ENCODE data around the gene RBPJL. TPM values are rescaled to one million over a fixed set of nuclear protein-coding genes. Genes with fewer than 3 reads are reported as not detected.

RBPJL gene
- total RNA-seq, 1 experiment from 2014 or later, result not detected

- no peak overlapping the region for H3K4me3 Mint-ChIP-seq (ENCODE audit: low read depth, unreplicated experiment)
- DNase-seq, result no peak
- no peak overlapping the region for H3K27ac Mint-ChIP-seq (ENCODE audit: unreplicated experiment)
- H3K27me3 Mint-ChIP-seq (ENCODE audit: unreplicated experiment), result peaks cover 97% of the 10 kb centered on the region
- intact Hi-C loops (cut with micrococcal nuclease; ENCODE audit: unreplicated experiment), result no loop called here
- no peaks in the 10 kb centered on the region for H3K9me3 Mint-ChIP-seq (ENCODE audit: low read depth, unreplicated experiment)
- H3K4me1 Mint-ChIP-seq (ENCODE audit: low read depth, unreplicated experiment), result no peaks in the 10 kb centered on the region
- CTCF ChIA-PET, result interaction anchor here (0.6 to 3.8 kb wide), 6 partner anchors 10 to 198 kb away, joined by 3 to 22 read pairs (median 4); no protein-coding TSS in a partner anchor
- TF ChIP-seq, protein P1, sequence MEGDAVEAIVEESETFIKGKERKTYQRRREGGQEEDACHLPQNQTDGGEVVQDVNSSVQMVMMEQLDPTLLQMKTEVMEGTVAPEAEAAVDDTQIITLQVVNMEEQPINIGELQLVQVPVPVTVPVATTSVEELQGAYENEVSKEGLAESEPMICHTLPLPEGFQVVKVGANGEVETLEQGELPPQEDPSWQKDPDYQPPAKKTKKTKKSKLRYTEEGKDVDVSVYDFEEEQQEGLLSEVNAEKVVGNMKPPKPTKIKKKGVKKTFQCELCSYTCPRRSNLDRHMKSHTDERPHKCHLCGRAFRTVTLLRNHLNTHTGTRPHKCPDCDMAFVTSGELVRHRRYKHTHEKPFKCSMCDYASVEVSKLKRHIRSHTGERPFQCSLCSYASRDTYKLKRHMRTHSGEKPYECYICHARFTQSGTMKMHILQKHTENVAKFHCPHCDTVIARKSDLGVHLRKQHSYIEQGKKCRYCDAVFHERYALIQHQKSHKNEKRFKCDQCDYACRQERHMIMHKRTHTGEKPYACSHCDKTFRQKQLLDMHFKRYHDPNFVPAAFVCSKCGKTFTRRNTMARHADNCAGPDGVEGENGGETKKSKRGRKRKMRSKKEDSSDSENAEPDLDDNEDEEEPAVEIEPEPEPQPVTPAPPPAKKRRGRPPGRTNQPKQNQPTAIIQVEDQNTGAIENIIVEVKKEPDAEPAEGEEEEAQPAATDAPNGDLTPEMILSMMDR (IDR thresholded peaks at IDR 0.05; ENCODE audit: unreplicated experiment), result no peak
- no TSS peak for BruUV-seq (replicated peaks)
- H3K36me3 Mint-ChIP-seq (ENCODE audit: insufficient read depth, unreplicated experiment), result no peaks in the 10 kb centered on the region
Observed at GRCh38 chr20:45313065-45313695, 6.5 kb downstream of the RBPJL start.

GRCh38 chr20:45313943-45314342, 7.3 kb downstream of the RBPJL start:
- intact Hi-C loops (cut with micrococcal nuclease; ENCODE audit: unreplicated experiment), result no loop called here
- Mint-ChIP-seq H3K27ac (ENCODE audit: unreplicated experiment) (no peak overlapping the region), H3K27me3 (ENCODE audit: unreplicated experiment) (peaks cover 97% of the 10 kb centered on the region)

DNA sequence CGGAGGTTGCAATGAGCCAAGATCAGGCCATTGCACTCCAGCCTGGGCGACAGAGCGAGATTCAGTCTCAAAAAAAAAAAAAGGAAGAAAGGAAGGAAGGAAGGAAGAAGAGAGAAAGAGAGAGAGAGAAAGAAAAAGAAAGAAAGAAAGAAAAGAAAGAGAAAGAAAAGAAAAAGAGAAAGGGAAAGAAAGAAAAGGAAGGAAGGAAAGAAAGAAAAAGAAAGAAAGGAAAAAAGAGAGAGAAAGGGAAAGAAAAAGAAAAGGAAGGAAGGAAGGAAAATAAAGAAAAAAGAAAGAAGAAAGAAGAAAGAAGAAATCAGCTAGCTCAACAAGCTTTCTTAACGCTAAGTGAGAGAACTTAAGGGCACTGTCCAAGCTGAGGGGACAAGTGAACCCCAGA, 9.0 kb downstream of the RBPJL start:
- no TSS peak for BruUV-seq (replicated peaks)
- Mint-ChIP-seq H3K27me3 (ENCODE audit: unreplicated experiment) (peaks cover 87% of the 10 kb centered on the region), H3K9me3 (ENCODE audit: low read depth, unreplicated experiment) (no peaks in the 10 kb centered on the region), H3K4me3 (ENCODE audit: low read depth, unreplicated experiment) (no peak overlapping the region), H3K4me1 (ENCODE audit: low read depth, unreplicated experiment) (no peaks in the 10 kb centered on the region), H3K36me3 (ENCODE audit: insufficient read depth, unreplicated experiment) (no peaks in the 10 kb centered on the region), H3K27ac (ENCODE audit: unreplicated experiment) (no peak overlapping the region)
- TF ChIP-seq, protein P1 (IDR thresholded peaks at IDR 0.05; ENCODE audit: unreplicated experiment), result no peak
- DNase-seq, result no peak
- CTCF ChIA-PET, result interaction anchor here (0.6 to 0.9 kb wide), 6 partner anchors 16 to 913 kb away, joined by 3 to 6 read pairs (median 4); no protein-coding TSS in a partner anchor
- intact Hi-C loops (cut with micrococcal nuclease; ENCODE audit: unreplicated experiment), result no loop called here

More at GRCh38 chr20:45313943-45314342, 7.3 kb downstream of the RBPJL start:
- H3K4me1 Mint-ChIP-seq (ENCODE audit: low read depth, unreplicated experiment), result no peaks in the 10 kb centered on the region
- CTCF ChIA-PET, result interaction anchor here (1.0 to 3.8 kb wide), 2 partner anchors 20 to 92 kb away, joined by 3 to 22 read pairs; no protein-coding TSS in a partner anchor
- H3K9me3 Mint-ChIP-seq (ENCODE audit: low read depth, unreplicated experiment), result no peaks in the 10 kb centered on the region
- TF ChIP-seq, protein P1 (IDR thresholded peaks at IDR 0.05; ENCODE audit: unreplicated experiment), result no peak
- DNase-seq, result no peak
- H3K36me3 Mint-ChIP-seq (ENCODE audit: insufficient read depth, unreplicated experiment), result no peaks in the 10 kb centered on the region
- H3K4me3 Mint-ChIP-seq (ENCODE audit: low read depth, unreplicated experiment), result no peak overlapping the region
- BruUV-seq (replicated peaks), result no TSS peak

DNA sequence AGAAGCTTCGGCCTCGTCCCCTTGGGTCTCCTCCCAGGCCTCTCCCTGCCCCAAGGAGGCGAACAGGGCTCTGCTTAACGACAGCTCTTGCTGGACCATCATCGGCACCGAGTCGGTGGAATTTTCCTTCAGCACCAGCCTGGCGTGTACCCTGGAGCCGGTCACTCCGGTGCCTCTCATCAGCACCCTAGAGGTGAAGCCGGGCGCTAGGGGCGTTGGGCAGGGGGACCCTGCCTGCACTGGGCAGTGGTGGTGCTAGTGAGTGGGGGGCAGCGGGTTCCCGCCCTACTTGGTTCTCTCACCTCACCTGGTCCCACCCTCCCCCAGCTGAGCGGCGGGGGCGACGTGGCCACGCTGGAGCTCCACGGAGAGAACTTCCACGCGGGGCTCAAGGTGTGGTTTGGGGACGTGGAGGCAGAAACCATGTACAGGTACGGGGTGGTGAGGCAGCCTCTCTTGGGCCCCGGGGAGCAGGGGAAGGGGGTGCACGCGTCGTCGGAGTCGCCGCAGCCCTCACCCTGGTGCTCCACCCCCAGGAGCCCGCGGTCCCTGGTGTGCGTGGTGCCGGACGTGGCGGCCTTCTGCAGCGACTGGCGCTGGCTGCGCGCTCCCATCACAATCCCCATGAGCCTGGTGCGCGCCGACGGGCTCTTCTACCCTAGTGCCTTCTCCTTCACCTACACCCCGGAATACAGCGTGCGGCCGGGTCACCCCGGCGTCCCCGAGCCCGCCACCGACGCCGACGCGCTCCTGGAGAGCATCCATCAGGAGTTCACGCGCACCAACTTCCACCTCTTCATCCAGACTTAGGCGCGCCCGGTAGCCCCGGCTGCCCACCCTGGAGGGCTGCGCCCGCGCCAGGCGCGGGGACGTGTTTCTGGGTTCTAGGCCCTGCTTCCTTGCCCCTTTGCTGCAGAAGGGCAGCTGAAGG, 9.8 kb downstream of the RBPJL start:
- intact Hi-C loops (cut with micrococcal nuclease; ENCODE audit: unreplicated experiment), result no loop called here
- no peak for DNase-seq
- no peaks in the 10 kb centered on the region for H3K36me3 Mint-ChIP-seq (ENCODE audit: insufficient read depth, unreplicated experiment)
- no peaks in the 10 kb centered on the region for H3K9me3 Mint-ChIP-seq (ENCODE audit: low read depth, unreplicated experiment)
- CTCF ChIA-PET, result interaction anchor here (0.6 to 1.0 kb wide), 3 partner anchors 47 to 912 kb away, joined by 3 to 7 read pairs (median 3); no protein-coding TSS in a partner anchor
- H3K4me1 Mint-ChIP-seq (ENCODE audit: low read depth, unreplicated experiment), result peaks cover under 1% of the 10 kb centered on the region
- no TSS peak for BruUV-seq (replicated peaks)
- H3K27me3 Mint-ChIP-seq (ENCODE audit: unreplicated experiment), result peaks cover 79% of the 10 kb centered on the region
- TF ChIP-seq, protein P1 (IDR thresholded peaks at IDR 0.05; ENCODE audit: unreplicated experiment), result no peak
- H3K4me3 Mint-ChIP-seq (ENCODE audit: low read depth, unreplicated experiment), result no peak overlapping the region
- no peak overlapping the region for H3K27ac Mint-ChIP-seq (ENCODE audit: unreplicated experiment)
